H1 (cell line): ENCODE data around the gene AOPEP. TPM values are rescaled to one million over a fixed set of nuclear protein-coding genes. Genes with fewer than 3 reads are reported as not detected.

Source experiments
- CTCF ChIA-PET: fragments of 300-600 bp; sonication (Branson Sonifier 250); formaldehyde crosslinking; loops from one replicate; lab custom pipeline; 2021; ENCODE audit not compliant: partially characterized antibody; lab: Charles Lee
- POLR2A ChIA-PET: fragments of 300-600 bp; sonication (Branson Sonifier 250); formaldehyde crosslinking; loops from one replicate; lab custom pipeline; 2021; ENCODE audit warnings: inconsistent platforms; ENCODE audit not compliant: partially characterized antibody; lab: Charles Lee
- DNase-seq, 2 experiments: peaks; one replicate each; pipeline versions ENCODE4 v3.0.0 to v3.0.0-alpha.2; 2010 to 2022; ENCODE audit warnings: low spot score in 2 of 2, low read depth in 1 of 2, mixed read lengths in 1 of 2
- FAIRE-seq: peaks from 2 replicates; lab custom pipeline; 2011; peaks lifted over from hg19 to GRCh38; lab: Jason Lieb, UNC
- H2AFZ ChIP-seq: 2 replicates; pipeline ENCODE4 v1.8.1; 2012; ENCODE audit warnings: low read length, inconsistent platforms
- H2AK5ac ChIP-seq: 2 replicates; pipeline ENCODE4 v1.6.1; 2013; ENCODE audit warnings: low read depth, low read length
- H2BK120ac ChIP-seq: replicated peaks from 2 replicates; pipeline ENCODE3; 2013; ENCODE audit warnings: low read depth, low read length, inconsistent platforms
- H2BK12ac ChIP-seq: 2 replicates; pipeline ENCODE4 v1.6.1; 2013; ENCODE audit warnings: low read depth, low read length
- H2BK15ac ChIP-seq: 2 replicates; pipeline ENCODE4 v1.6.1; 2013; ENCODE audit warnings: low read length
- H2BK20ac ChIP-seq: 2 replicates; pipeline ENCODE4 v1.6.1; 2013; ENCODE audit warnings: low read length
- H2BK5ac ChIP-seq: 2 replicates; pipeline ENCODE4 v1.6.1; 2013; ENCODE audit warnings: low read depth, low read length
- H3K14ac ChIP-seq: 2 replicates; pipeline ENCODE4 v1.6.1; 2013; ENCODE audit warnings: inconsistent platforms; ENCODE audit not compliant: insufficient read length
- H3K18ac ChIP-seq: 2 replicates; pipeline ENCODE4 v1.6.1; 2013; ENCODE audit warnings: low read length; ENCODE audit errors: extremely low read depth
- H3K23ac ChIP-seq: 2 replicates; pipeline ENCODE4 v1.6.1; 2013; ENCODE audit warnings: inconsistent platforms; ENCODE audit not compliant: insufficient read length
- H3K23me2 ChIP-seq: 2 replicates; pipeline ENCODE4 v1.6.1; 2013; ENCODE audit warnings: low read depth, low read length
- H3K27ac ChIP-seq: 2 replicates; pipeline ENCODE4 v1.6.1; 2011; ENCODE audit warnings: low read depth, low read length, inconsistent platforms
- H3K27me3 ChIP-seq, 4 experiments: replicated peaks in 1 of 4; 1 replicate in 1 of 4; 2 replicates in 3 of 4; pipeline versions ENCODE4 v1.6.1 to v1.8.1; 2011 to 2013; ENCODE audit warnings: low read length in 3 of 4, mild to moderate bottlenecking in 3 of 4, inconsistent platforms in 2 of 4, mixed read lengths in 2 of 4, moderate library complexity in 1 of 4; ENCODE audit not compliant: control insufficient read depth in 3 of 4, insufficient read depth in 3 of 4; ENCODE audit errors: extremely low read depth in 1 of 4
- H3K36me3 ChIP-seq, 4 experiments: 2 replicates each; pipeline versions ENCODE4 v1.6.1 to v1.8.1; 2011 to 2013; ENCODE audit warnings: mild to moderate bottlenecking in 4 of 4, low read length in 3 of 4, moderate library complexity in 2 of 4, control low read depth in 1 of 4, inconsistent platforms in 1 of 4; ENCODE audit not compliant: insufficient read depth in 4 of 4, control insufficient read depth in 2 of 4
- H3K4ac ChIP-seq: replicated peaks from 2 replicates; pipeline ENCODE3; 2013; ENCODE audit warnings: low read length, low read depth, mixed read lengths, inconsistent platforms; ENCODE audit not compliant: insufficient read length
- H3K4me1 ChIP-seq, 4 experiments: replicated peaks in 1 of 4; 1 replicate in 1 of 4; 2 replicates in 3 of 4; pipeline versions ENCODE4 v1.6.1 to v1.8.1; 2011 to 2013; ENCODE audit warnings: low read length in 3 of 4, inconsistent platforms in 2 of 4, mixed read lengths in 1 of 4; ENCODE audit not compliant: insufficient read depth in 4 of 4, control insufficient read depth in 3 of 4
- H3K4me2 ChIP-seq, 2 experiments: 2 replicates each; pipeline versions ENCODE4 v1.6.1 to v1.8.1; 2011 to 2013; ENCODE audit warnings: low read depth in 2 of 2, low read length in 2 of 2, control low read depth in 1 of 2, inconsistent platforms in 1 of 2, mild to moderate bottlenecking in 1 of 2; ENCODE audit not compliant: insufficient read depth in 1 of 2
- H3K4me3 ChIP-seq, 4 experiments: fragments of 200-600, 300-600 bp in 1 of 4; sonication (generic), shearing (Covaris generic), sonication (Bioruptor Twin) in 1 of 4; 2 replicates each; pipeline versions ENCODE4 v1.5.1 to v1.8.1; 2011 to 2016; ENCODE audit warnings: low read length in 4 of 4, low read depth in 3 of 4, control low read depth in 2 of 4, inconsistent platforms in 2 of 4, mild to moderate bottlenecking in 2 of 4, mixed read lengths in 1 of 4, moderate library complexity in 1 of 4; ENCODE audit not compliant: insufficient read depth in 2 of 4; ENCODE audit errors: extremely low read depth in 1 of 4
- H3K56ac ChIP-seq: replicated peaks from 2 replicates; pipeline ENCODE3; 2013; ENCODE audit warnings: low read depth, mild to moderate bottlenecking, mixed read lengths, low read length, inconsistent platforms; ENCODE audit not compliant: insufficient read length
- H3K79me1 ChIP-seq: 2 replicates; pipeline ENCODE4 v1.6.1; 2013; ENCODE audit warnings: low read depth, low read length, control low read depth
- H3K79me2 ChIP-seq, 2 experiments: 2 replicates each; pipeline versions ENCODE4 v1.6.1 to v1.8.1; 2012 to 2013; ENCODE audit warnings: low read length in 2 of 2, mild to moderate bottlenecking in 2 of 2, inconsistent platforms in 1 of 2; ENCODE audit not compliant: insufficient read depth in 2 of 2, control insufficient read depth in 1 of 2
- H3K9ac ChIP-seq, 4 experiments: replicated peaks in 1 of 4; 1 replicate in 1 of 4; 2 replicates in 3 of 4; pipeline versions ENCODE4 v1.6.1 to v1.8.1; 2011 to 2013; ENCODE audit warnings: low read depth in 3 of 4, low read length in 3 of 4, control low read depth in 2 of 4, mild to moderate bottlenecking in 2 of 4, moderate library complexity in 2 of 4, inconsistent platforms in 1 of 4; ENCODE audit errors: extremely low read depth in 1 of 4
- H3K9me3 ChIP-seq, 2 experiments: 2 replicates each; pipeline versions ENCODE4 v1.6.1 to v1.8.1; 2012 to 2013; ENCODE audit warnings: mild to moderate bottlenecking in 2 of 2, moderate library complexity in 2 of 2, control low read depth in 1 of 2, inconsistent platforms in 1 of 2, low read depth in 1 of 2, low read length in 1 of 2, mixed read lengths in 1 of 2; ENCODE audit not compliant: insufficient read depth in 2 of 2
- H4K20me1 ChIP-seq, 2 experiments: replicated peaks in 1 of 2; 2 replicates each; pipeline versions ENCODE3 to v1.8.1; 2011 to 2013; ENCODE audit warnings: inconsistent platforms in 2 of 2, low read length in 2 of 2, mild to moderate bottlenecking in 1 of 2; ENCODE audit not compliant: insufficient read depth in 2 of 2, control insufficient read depth in 1 of 2
- H4K5ac ChIP-seq: 2 replicates; pipeline ENCODE4 v1.6.1; 2013; ENCODE audit warnings: low read length, low read depth, mixed read lengths, inconsistent platforms; ENCODE audit not compliant: insufficient read length
- H4K8ac ChIP-seq: 2 replicates; pipeline ENCODE4 v1.8.0; 2013; ENCODE audit warnings: mild to moderate bottlenecking, moderate library complexity, low read length, inconsistent platforms; ENCODE audit not compliant: insufficient read depth; ENCODE audit errors: extremely low read depth
- H4K91ac ChIP-seq: replicated peaks from 2 replicates; pipeline ENCODE3; 2013; ENCODE audit warnings: low read length, mixed read lengths, inconsistent platforms; ENCODE audit not compliant: insufficient read length
- ATF3 ChIP-seq: IDR thresholded peaks from 2 replicates; pipeline ENCODE4 v1.6.1; 2011; ENCODE audit warnings: low read depth, mild to moderate bottlenecking, low read length; ENCODE audit not compliant: insufficient read depth
- CBX8 ChIP-seq: fragments of 300-800, 300-1000 bp; sonication (generic); IDR thresholded peaks from 2 replicates; pipeline ENCODE4 v1.7.1; 2016; ENCODE audit warnings: low read depth, low read length, borderline replicate concordance
- CHD1 ChIP-seq: IDR thresholded peaks from 2 replicates; pipeline ENCODE4 v1.6.1; 2012; ENCODE audit warnings: low read depth, low read length, improper control_type of control experiment
- CREB1 ChIP-seq: IDR thresholded peaks from 2 replicates; pipeline ENCODE4 v1.6.1; 2012; ENCODE audit warnings: inconsistent platforms
- CTBP2 ChIP-seq: IDR thresholded peaks from 2 replicates; pipeline ENCODE4 v1.7.0; 2011; ENCODE audit warnings: borderline replicate concordance, mild to moderate bottlenecking, moderate library complexity, mixed read lengths, low read length; ENCODE audit not compliant: insufficient read depth, insufficient read length
- FOSL1 ChIP-seq: IDR thresholded peaks from 2 replicates; pipeline ENCODE4 v1.6.1; 2011; ENCODE audit warnings: mild to moderate bottlenecking, low read depth, low read length, moderate library complexity; ENCODE audit not compliant: insufficient read depth
- GABPA ChIP-seq: IDR thresholded peaks from 2 replicates; pipeline ENCODE4 v1.6.1; 2011; ENCODE audit warnings: mild to moderate bottlenecking, low read length, moderate library complexity, borderline replicate concordance; ENCODE audit not compliant: insufficient read depth
- KDM4A ChIP-seq: IDR thresholded peaks from one replicate; pipeline ENCODE4 v1.7.1; 2012; ENCODE audit warnings: low read depth, mild to moderate bottlenecking, moderate library complexity, low read length, inconsistent platforms; ENCODE audit not compliant: severe bottlenecking
- MAX ChIP-seq: IDR thresholded peaks from 2 replicates; pipeline ENCODE4 v1.6.1; 2012; ENCODE audit warnings: inconsistent platforms
- SIN3A ChIP-seq, 2 experiments: IDR thresholded peaks in 1 of 2; conservative IDR thresholded peaks in 1 of 2; 2 replicates each; pipeline ENCODE4 v1.6.1; 2011 to 2012; ENCODE audit warnings: low read length in 2 of 2, improper control_type of control experiment in 1 of 2, low read depth in 1 of 2, mild to moderate bottlenecking in 1 of 2
- TCF12 ChIP-seq: IDR thresholded peaks from 2 replicates; pipeline ENCODE4 v1.6.1; 2011; ENCODE audit warnings: low read depth, mild to moderate bottlenecking, low read length
- ZNF274 ChIP-seq: IDR thresholded peaks from 2 replicates; pipeline ENCODE4 v1.7.0; 2012; ENCODE audit warnings: low read length, borderline replicate concordance; ENCODE audit errors: extremely low read depth
- WGBS, 2 experiments: shearing (Covaris generic) in 1 of 2; methylation state at CpG; one replicate each; pipeline versions ENCODE4 v1.1.6 to v1.1.7; 2013 to 2015; ENCODE audit warnings: low lambda C conversion rate in 2 of 2, mixed read lengths in 2 of 2, inconsistent platforms in 1 of 2, low coverage in 1 of 2, missing lambda C conversion rate in 1 of 2; ENCODE audit not compliant: insufficient replicate concordance in 2 of 2, insufficient coverage in 1 of 2, insufficient read length in 1 of 2; ENCODE audit errors: extremely low coverage in 1 of 2, missing lambda C conversion rate in 1 of 2; 5-methylcytosine and 5-hydroxymethylcytosine counted together
- polyA plus RNA-seq, 7 experiments: library from polyadenylated mRNA; depleted of rRNA in 3 of 7; stranded (reverse) in 5 of 7; unstranded in 2 of 7; fragments of >200 nt in 5 of 7; fragments of 200-250 nt in 2 of 7; gene quantifications; 1 replicate in 5 of 7; 2 replicates in 1 of 7; 4 replicates in 1 of 7; pipeline versions ENCODE4 v1.2.1 to v1.2.3, GENCODE V29; 2011 to 2013; ENCODE audit warnings: missing spikeins in 2 of 7, mixed read lengths in 2 of 7
- total RNA-seq: library from RNA; stranded (reverse); fragmentation: NEBNext Ultra II Directional; extraction: Animal tissue kit (Norgen Biotek cat#: 25700); gene quantifications from 2 replicates; pipeline ENCODE4 v1.2.1, GENCODE V29; 2021

AOPEP gene
- total and polyA plus RNA-seq, 2 of the 8 experiments (the other 6 are each of a cell fraction or from before 2014, with no cell fraction given): 6.1 to 14.3 TPM

- H3K4ac ChIP-seq: no peak overlapping the region
- H2BK15ac ChIP-seq: no peak overlapping the region
- no peak overlapping the region for H4K91ac ChIP-seq
- H3K23me2 ChIP-seq: no peaks in the 10 kb centered on the region
- CTCF ChIA-PET: interaction anchor here (1.2 to 1.5 kb wide), 2 partner anchors 10 to 205 kb away, joined by 3 to 4 read pairs; no protein-coding TSS in a partner anchor
- H3K56ac ChIP-seq: no peak overlapping the region
- no peak for FAIRE-seq
- no peaks in the 10 kb centered on the region for H3K36me3 ChIP-seq
- H2BK20ac ChIP-seq: no peak overlapping the region
- H2AFZ ChIP-seq: no peak overlapping the region
- WGBS, 2 experiments: 91% methylated on average over 10 of the region's 10 CpGs; no CpG with 5 or more reads in 1 of the 2 experiments
- no peaks in the 10 kb centered on the region for H3K9me3 ChIP-seq
- H3K18ac ChIP-seq: no peak overlapping the region
- H3K9ac ChIP-seq: no peak overlapping the region
- TF ChIP-seq TCF12 (no peak), FOSL1 (no peak), CTBP2 (no peak), GABPA (no peak), CHD1 (no peak), MAX (no peak), CREB1 (no peak), SIN3A (conservative IDR thresholded peaks at IDR 0.05 in 1 of 2, IDR thresholded peaks at IDR 0.05 in 1 of 2; ENCODE audit: low read depth in 1 of 2, low read length in 2 of 2) (no peak), CBX8 (no peak), KDM4A (no peak), ATF3 (no peak), ZNF274 (no peak)
- TF ChIP-seq, all 59 proteins: peak for 0
- Histone ChIP-seq H3K79me2 (no peaks in the 10 kb centered on the region; a peak in 1 of 4 replicates), H3K14ac (no peak overlapping the region), H3K23ac (no peak overlapping the region), H3K4me3 (no peak overlapping the region), H3K4me2 (no peak overlapping the region), H4K5ac (no peak overlapping the region), H4K8ac (no peak overlapping the region), H3K4me1 (peaks cover 0 to 12% (median 7%) of the 10 kb centered on the region in 4 experiments; a peak in 6 of 7 replicates), H2BK5ac (no peak overlapping the region), H2BK120ac (no peak overlapping the region), H3K27me3 (no peaks in the 10 kb centered on the region), H3K27ac (no peak overlapping the region), H4K20me1 (no peaks in the 10 kb centered on the region), H2AK5ac (no peak overlapping the region), H2BK12ac (no peak overlapping the region), H3K79me1 (no peaks in the 10 kb centered on the region)
- POLR2A ChIA-PET: interaction anchor here (1.5 kb wide), 1 partner anchor 9 kb away, joined by 4 read pairs; no protein-coding TSS in a partner anchor
- no peak for DNase-seq
These were observed 199.4 kb downstream of the AOPEP start for GRCh38 chr9:94925751-94926430.
